NB4 (cell line): ENCODE data around the gene SF3B1.

Experiments
- DNase-seq: peaks from one replicate; pipeline ENCODE4 v3.0.0; 2010; ENCODE audit warnings: low read depth
- H3K4me3 ChIP-seq: one replicate; pipeline ENCODE4 v1.5.1; 2011; ENCODE audit warnings: mild to moderate bottlenecking, low read depth, low read length, moderate library complexity
- MYC ChIP-seq: IDR thresholded peaks from 2 replicates; pipeline ENCODE4 v1.6.1; 2011; ENCODE audit warnings: low read depth, low read length
- POLR2A ChIP-seq: IDR thresholded peaks from 2 replicates; pipeline ENCODE4 v1.6.1; 2011; ENCODE audit warnings: mild to moderate bottlenecking; ENCODE audit not compliant: insufficient read length; ENCODE audit errors: extremely low read depth
- TF ChIP-seq, protein P1 (sequence below): IDR thresholded peaks from 2 replicates; pipeline ENCODE4 v1.6.1; 2011; ENCODE audit warnings: low read depth, low read length
- TF ChIP-seq, protein P2 (sequence below): IDR thresholded peaks from one replicate; pipeline ENCODE4 v1.5.1; 2012; ENCODE audit warnings: low read depth, low read length

SF3B1 gene

DNA sequence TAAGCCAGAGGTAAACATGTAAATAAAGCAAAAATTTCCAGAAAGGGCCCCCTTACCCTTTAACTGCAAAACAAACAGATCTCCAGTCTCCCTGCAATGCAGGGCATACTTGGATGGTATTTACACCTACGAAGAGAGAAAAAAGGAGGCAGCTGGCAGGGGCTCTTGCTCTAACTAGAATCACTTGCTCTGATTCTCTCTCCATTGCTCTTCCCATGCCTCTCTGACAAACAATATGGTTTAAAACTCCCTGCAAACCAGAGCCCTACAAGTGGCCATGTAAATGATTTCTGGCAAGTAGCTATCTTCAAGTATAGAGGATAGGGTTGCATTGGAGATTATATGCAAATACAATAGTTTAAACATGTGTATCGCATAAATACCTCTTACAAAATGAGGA, 35.9 kb downstream of the SF3B1 start:
- no peak overlapping the region for H3K4me3 ChIP-seq
- TF ChIP-seq, protein P1, sequence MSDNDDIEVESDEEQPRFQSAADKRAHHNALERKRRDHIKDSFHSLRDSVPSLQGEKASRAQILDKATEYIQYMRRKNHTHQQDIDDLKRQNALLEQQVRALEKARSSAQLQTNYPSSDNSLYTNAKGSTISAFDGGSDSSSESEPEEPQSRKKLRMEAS: no peak
- no peak for DNase-seq

DNA sequence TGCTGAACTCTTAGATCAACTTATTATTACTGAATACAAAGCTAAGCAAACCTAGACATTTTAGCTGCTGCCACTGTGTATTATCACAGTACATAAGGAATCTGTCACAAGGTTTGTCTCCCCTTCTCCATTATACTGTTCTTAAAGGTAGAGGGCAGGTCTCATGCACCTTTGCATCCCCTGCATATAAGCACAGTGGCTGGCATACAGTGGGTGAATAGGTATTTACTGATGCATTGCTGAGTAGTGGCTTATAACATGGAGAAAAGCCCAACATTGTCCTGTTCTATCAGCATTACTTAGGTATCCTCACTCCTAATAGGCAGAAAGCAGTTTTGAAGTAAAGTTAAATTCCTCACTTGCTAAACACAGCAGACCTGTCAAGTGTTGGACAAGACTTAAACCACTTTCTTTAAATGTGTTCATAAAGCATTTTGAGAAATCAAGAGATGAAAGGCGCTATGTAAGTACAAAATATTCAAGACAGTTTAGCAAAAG, 43.6 kb downstream of the SF3B1 start:
- no peak overlapping the region for H3K4me3 ChIP-seq
- TF ChIP-seq POLR2A: no peak
- TF ChIP-seq, protein P1: no peak
- no peak for TF ChIP-seq MYC
- TF ChIP-seq, protein P2, sequence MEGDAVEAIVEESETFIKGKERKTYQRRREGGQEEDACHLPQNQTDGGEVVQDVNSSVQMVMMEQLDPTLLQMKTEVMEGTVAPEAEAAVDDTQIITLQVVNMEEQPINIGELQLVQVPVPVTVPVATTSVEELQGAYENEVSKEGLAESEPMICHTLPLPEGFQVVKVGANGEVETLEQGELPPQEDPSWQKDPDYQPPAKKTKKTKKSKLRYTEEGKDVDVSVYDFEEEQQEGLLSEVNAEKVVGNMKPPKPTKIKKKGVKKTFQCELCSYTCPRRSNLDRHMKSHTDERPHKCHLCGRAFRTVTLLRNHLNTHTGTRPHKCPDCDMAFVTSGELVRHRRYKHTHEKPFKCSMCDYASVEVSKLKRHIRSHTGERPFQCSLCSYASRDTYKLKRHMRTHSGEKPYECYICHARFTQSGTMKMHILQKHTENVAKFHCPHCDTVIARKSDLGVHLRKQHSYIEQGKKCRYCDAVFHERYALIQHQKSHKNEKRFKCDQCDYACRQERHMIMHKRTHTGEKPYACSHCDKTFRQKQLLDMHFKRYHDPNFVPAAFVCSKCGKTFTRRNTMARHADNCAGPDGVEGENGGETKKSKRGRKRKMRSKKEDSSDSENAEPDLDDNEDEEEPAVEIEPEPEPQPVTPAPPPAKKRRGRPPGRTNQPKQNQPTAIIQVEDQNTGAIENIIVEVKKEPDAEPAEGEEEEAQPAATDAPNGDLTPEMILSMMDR: no peak
- DNase-seq: no peak

DNA sequence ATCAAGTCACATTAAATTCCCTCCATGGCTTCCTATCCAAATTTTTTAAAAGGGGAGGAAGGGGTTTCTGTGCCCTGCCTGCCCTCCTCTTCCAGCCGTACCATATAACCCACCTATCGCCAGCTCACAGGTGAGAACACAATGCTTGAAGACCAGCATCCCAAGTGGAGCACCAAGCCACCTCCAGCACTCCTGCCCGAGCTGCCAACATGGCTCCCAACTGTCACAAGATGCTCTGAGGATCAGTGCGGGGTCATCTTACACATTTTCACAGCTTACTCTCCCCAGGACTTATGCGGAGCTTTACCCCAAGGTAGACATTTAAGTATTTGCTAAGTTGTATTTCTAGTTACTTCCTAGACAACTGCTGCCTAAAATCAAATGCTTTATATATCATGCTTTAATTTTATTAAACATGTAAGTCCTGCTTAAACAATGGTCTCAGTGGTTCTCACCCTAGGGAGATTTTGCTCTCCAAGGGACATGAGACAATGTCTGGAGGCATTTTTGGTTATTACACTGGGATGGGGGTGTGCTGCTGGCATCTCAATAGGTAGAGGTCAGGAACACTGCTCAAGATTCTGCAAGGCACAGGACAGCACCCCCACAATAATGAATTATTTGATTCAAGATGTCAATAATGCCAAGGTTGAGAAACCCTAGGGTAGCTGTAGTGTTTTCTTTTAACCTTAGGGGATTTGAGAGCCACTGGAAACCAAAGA, 45.8 kb downstream of the SF3B1 start:
- DNase-seq: no peak
- TF ChIP-seq, protein P1: no peak
- TF ChIP-seq MYC: no peak
- TF ChIP-seq POLR2A: no peak
- TF ChIP-seq, protein P2: no peak
- no peak overlapping the region for H3K4me3 ChIP-seq

DNA sequence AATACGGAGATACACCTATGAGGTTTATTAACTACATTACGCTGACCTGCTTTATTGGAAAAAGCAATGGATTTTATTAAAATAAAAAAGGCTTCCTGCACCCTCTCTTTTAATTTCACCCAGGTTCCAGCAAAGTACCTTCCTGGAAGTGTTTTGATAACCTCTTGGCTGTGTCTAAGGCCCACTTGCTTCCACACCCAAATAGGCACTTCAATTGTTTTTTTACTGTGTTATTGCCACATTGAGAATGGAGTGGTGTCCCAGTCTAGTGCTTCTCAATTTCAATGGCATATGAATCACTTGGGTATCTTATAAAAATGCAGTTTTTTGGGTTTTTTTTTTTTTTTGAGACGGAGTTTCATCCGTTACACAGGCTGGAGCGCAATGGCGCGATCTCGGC, 47.6 kb downstream of the SF3B1 start:
- H3K4me3 ChIP-seq: no peak overlapping the region
- no peak for DNase-seq
- TF ChIP-seq, protein P2: no peak
- TF ChIP-seq POLR2A (no peak), MYC (no peak)
- TF ChIP-seq, protein P1: no peak

DNA sequence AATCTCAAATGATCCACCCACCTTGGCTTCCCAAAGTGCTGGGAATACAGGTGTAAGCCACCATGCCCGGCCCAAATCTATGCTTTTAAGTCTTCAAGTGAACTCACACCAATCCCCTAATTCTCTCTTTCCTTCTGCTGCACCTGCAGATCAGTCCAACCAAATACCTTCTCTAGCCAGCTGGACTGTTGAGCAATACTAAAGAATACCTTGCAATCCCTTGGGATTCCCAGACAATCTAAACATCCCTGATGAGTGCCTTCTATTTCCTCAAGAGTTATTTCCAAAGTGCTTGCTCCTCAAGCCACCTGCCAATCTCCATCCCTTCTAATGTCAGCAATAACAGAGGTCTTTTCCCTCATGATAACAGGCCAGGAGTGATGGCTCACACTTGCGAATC, 48.6 kb downstream of the SF3B1 start:
- DNase-seq: no peak
- no peak overlapping the region for H3K4me3 ChIP-seq
- TF ChIP-seq, protein P1: no peak
- TF ChIP-seq MYC (no peak), POLR2A (no peak)

DNA sequence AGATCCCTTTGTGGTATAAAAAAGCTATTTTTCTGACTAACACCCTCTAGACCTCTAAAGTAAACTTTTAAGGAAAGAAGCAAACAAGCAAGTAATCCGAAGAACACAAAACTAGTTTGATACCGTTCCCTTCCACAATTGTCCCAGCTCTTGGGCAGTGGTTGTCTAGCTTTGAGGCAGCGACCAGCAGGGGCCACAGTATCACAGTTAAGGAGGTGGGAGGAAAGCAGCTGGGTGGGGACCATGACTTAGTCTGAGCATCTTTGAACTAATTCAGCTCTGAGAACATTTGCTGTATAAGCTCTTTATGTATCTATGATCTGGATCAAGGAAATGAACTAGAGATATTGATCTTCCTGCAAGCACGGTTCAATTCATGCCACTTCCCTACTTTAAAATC, 51.0 kb downstream of the SF3B1 start:
- TF ChIP-seq POLR2A: no peak
- TF ChIP-seq, protein P2: peak; percentile 25
- H3K4me3 ChIP-seq: no peak overlapping the region
- DNase-seq: peak; percentile 32
